KG1 (cell line): ENCODE measurements around the gene CDH8.

Experiments
- DNase-seq: peaks from one replicate; lab custom pipeline; 2025; lab: John Stamatoyannopoulos, UW

CDH8 gene

GRCh38 chr16:62036101-62036801 lies at the start of gene CDH8:
TSS of gene CDH8 (minus strand) at chr16:62036438. CDS start at chr16:62021403, 15,035 bp downstream.
- no peak for DNase-seq

GRCh38 chr16:62079236-62079635 lies 43.0 kb upstream of the CDH8 start:
- no peak for DNase-seq

GRCh38 chr16:62077998-62078397 lies 41.8 kb upstream of the CDH8 start:
- DNase-seq: no peak

GRCh38 chr16:62076886-62077285 lies 40.6 kb upstream of the CDH8 start:
- no peak for DNase-seq

GRCh38 chr16:62068747-62069146 lies 32.5 kb upstream of the CDH8 start:
- no peak for DNase-seq

GRCh38 chr16:62067981-62068380 lies 31.7 kb upstream of the CDH8 start:
- DNase-seq: no peak

- DNase-seq: no peak
Observed at GRCh38 chr16:62067182-62067581, 30.9 kb upstream of the CDH8 start.

GRCh38 chr16:62066747-62067146 lies 30.5 kb upstream of the CDH8 start:
- no peak for DNase-seq

- DNase-seq: no peak
Observed at GRCh38 chr16:62064173-62064572, 27.9 kb upstream of the CDH8 start.

- DNase-seq: no peak
Observed at GRCh38 chr16:62060089-62060488, 23.9 kb upstream of the CDH8 start.

GRCh38 chr16:62059527-62059926 lies 23.3 kb upstream of the CDH8 start:
- DNase-seq: no peak

- no peak for DNase-seq
Observed at GRCh38 chr16:62058412-62058811, 22.2 kb upstream of the CDH8 start.

- DNase-seq: no peak
Observed at GRCh38 chr16:62051942-62052341, 15.7 kb upstream of the CDH8 start.

- DNase-seq: no peak
Observed at GRCh38 chr16:62050793-62051192, 14.6 kb upstream of the CDH8 start.

GRCh38 chr16:62046801-62047200 lies 10.6 kb upstream of the CDH8 start:
- no peak for DNase-seq

- DNase-seq: no peak
Observed at GRCh38 chr16:62041401-62041800, 5.2 kb upstream of the CDH8 start.

- no peak for DNase-seq
Observed at GRCh38 chr16:62038646-62039045, 2.4 kb upstream of the CDH8 start.

GRCh38 chr16:62038225-62038624 lies 2.0 kb upstream of the CDH8 start:
- DNase-seq: no peak

- no peak for DNase-seq
Observed at GRCh38 chr16:62036802-62037135, 531 bp upstream of the CDH8 start.

GRCh38 chr16:62035115-62036092 lies 834 bp downstream of the CDH8 start:
- DNase-seq: no peak

GRCh38 chr16:62034231-62035114 lies 1.8 kb downstream of the CDH8 start:
- no peak for DNase-seq

GRCh38 chr16:62033065-62033464 lies 3.2 kb downstream of the CDH8 start:
- no peak for DNase-seq
